B cell (primary cell): ENCODE data around the gene SNAPC1. TPM values are rescaled to one million over a fixed set of nuclear protein-coding genes. Genes with fewer than 3 reads are reported as not detected.
A peak's percentile ranks its signal among the peaks of the same experiment; 100 is the strongest.

Experiments used
- ATAC-seq: fragments of 200-7000 bp; cut with Tn5 transposase; one replicate; pipeline ENCODE4 v1.10.0; 2021; ENCODE audit warnings: low read depth, mild to moderate bottlenecking, moderate number of reproducible peaks, moderate library complexity
- CTCF ChIA-PET: fragments of 350-600 bp; sonication (Branson Sonifier 250); formaldehyde crosslinking; loops from one replicate; lab custom pipeline; 2021; ENCODE audit warnings: antibody characterized with exemption, inconsistent platforms; lab: Charles Lee
- POLR2A ChIA-PET: fragments of 350-600 bp; sonication (Branson Sonifier 250); formaldehyde crosslinking; loops from one replicate; lab custom pipeline; 2021; ENCODE audit warnings: antibody characterized with exemption; lab: Charles Lee
- DNase-seq: peaks from one replicate; pipeline ENCODE4 v3.0.0; 2013
- H2AFZ ChIP-seq: 2 replicates; pipeline ENCODE4 v1.6.1; 2012; ENCODE audit warnings: mild to moderate bottlenecking, low read depth, low read length; ENCODE audit not compliant: insufficient read depth, poor library complexity, severe bottlenecking
- H3K27ac ChIP-seq, 2 donors: 1 replicate in 1 of 2; 2 replicates in 1 of 2; pipeline ENCODE4 v1.5.1; 2012 to 2013; ENCODE audit warnings: low read length in 2 of 2, mild to moderate bottlenecking in 2 of 2, moderate library complexity in 1 of 2
- H3K27me3 ChIP-seq, 4 experiments: fragments of 200-600 bp in 1 of 4; sonication (generic) in 1 of 4; replicated peaks in 1 of 4; 1 replicate in 2 of 4; 2 replicates in 2 of 4; pipeline versions ENCODE4 v1.6.1 to v1.7.0; 2013 to 2016; ENCODE audit warnings: low read length in 3 of 4, mild to moderate bottlenecking in 2 of 4, mixed read lengths in 1 of 4, moderate library complexity in 1 of 4; ENCODE audit not compliant: insufficient read depth in 4 of 4, control insufficient read depth in 3 of 4; ENCODE audit errors: control extremely low read depth in 1 of 4
- H3K36me3 ChIP-seq, 2 experiments: replicated peaks in 1 of 2; 1 replicate in 1 of 2; 2 replicates in 1 of 2; pipeline versions ENCODE4 v1.6.1 to v1.7.1; 2013; ENCODE audit warnings: low read length in 1 of 2; ENCODE audit not compliant: insufficient read depth in 2 of 2, control insufficient read depth in 1 of 2; ENCODE audit errors: control extremely low read depth in 1 of 2, extremely low read depth in 1 of 2
- H3K4me1 ChIP-seq, 2 donors: fragments of 200-600 bp in 1 of 2; sonication (generic) in 1 of 2; 1 replicate in 1 of 2; 2 replicates in 1 of 2; pipeline versions ENCODE4 v1.5.1 to v1.6.1; 2013 to 2017; ENCODE audit warnings: low read length in 2 of 2; ENCODE audit not compliant: control insufficient read depth in 2 of 2, insufficient read depth in 2 of 2
- H3K4me2 ChIP-seq: replicated peaks from 2 replicates; pipeline ENCODE3; 2012; ENCODE audit warnings: mild to moderate bottlenecking, low read depth, low read length; ENCODE audit not compliant: poor library complexity, severe bottlenecking
- H3K4me3 ChIP-seq, 5 experiments: fragments of 200-600 bp in 1 of 5; sonication (generic) in 1 of 5; 1 replicate in 3 of 5; 2 replicates in 2 of 5; pipeline versions ENCODE4 v1.5.1 to v1.7.0; 2011 to 2016; ENCODE audit warnings: low read length in 4 of 5, mild to moderate bottlenecking in 4 of 5, low read depth in 2 of 5, control low read depth in 1 of 5, moderate library complexity in 1 of 5; ENCODE audit not compliant: insufficient read depth in 1 of 5; ENCODE audit errors: control extremely low read depth in 1 of 5, extremely low read depth in 1 of 5
- H3K79me2 ChIP-seq: fragments of 200-600 bp; sonication (generic); one replicate; pipeline ENCODE4 v1.6.0; 2016; ENCODE audit warnings: low read length; ENCODE audit not compliant: control insufficient read depth, insufficient read depth
- H3K9ac ChIP-seq: fragments of 200-600 bp; sonication (generic); 2 replicates; pipeline ENCODE4 v1.6.1; 2017; ENCODE audit warnings: mild to moderate bottlenecking, low read length, moderate library complexity
- H3K9me3 ChIP-seq, 3 donors: one replicate each; pipeline versions ENCODE4 v1.6.1 to v1.7.1; 2013; ENCODE audit warnings: low read length in 2 of 3; ENCODE audit not compliant: control insufficient read depth in 2 of 3, insufficient read depth in 1 of 3; ENCODE audit errors: control extremely low read depth in 1 of 3
- H4K20me1 ChIP-seq: 2 replicates; pipeline ENCODE4 v1.6.0; 2012; ENCODE audit warnings: mild to moderate bottlenecking, low read length; ENCODE audit not compliant: insufficient read depth, control insufficient read depth, poor library complexity, severe bottlenecking
- H3K27ac Mint-ChIP-seq: one replicate; pipeline ENCODE4 v1.8.0; 2021; ENCODE audit warnings: mixed read lengths
- H3K27me3 Mint-ChIP-seq: one replicate; pipeline ENCODE4 v1.8.0; 2021; ENCODE audit warnings: mixed read lengths
- H3K4me1 Mint-ChIP-seq: one replicate; pipeline ENCODE4 v1.8.0; 2021; ENCODE audit warnings: mixed read lengths
- H3K4me3 Mint-ChIP-seq: one replicate; pipeline ENCODE4 v1.8.0; 2021; ENCODE audit warnings: mixed read lengths
- H3K9me3 Mint-ChIP-seq: one replicate; pipeline ENCODE4 v1.8.0; 2022; ENCODE audit warnings: mixed read lengths; ENCODE audit not compliant: insufficient read depth
- EZH2 ChIP-seq: IDR thresholded peaks from 2 replicates; pipeline ENCODE4 v1.6.1; 2012; ENCODE audit warnings: borderline replicate concordance, low read depth, mild to moderate bottlenecking, moderate library complexity, low read length; ENCODE audit not compliant: insufficient read depth, poor library complexity, severe bottlenecking
- WGBS: methylation state at CpG from one replicate; pipeline ENCODE4 v1.1.5; 2013; ENCODE audit warnings: missing lambda C conversion rate; ENCODE audit not compliant: insufficient coverage; 5-methylcytosine and 5-hydroxymethylcytosine counted together
- intact Hi-C: fragments of 100-400 bp; cut with micrococcal nuclease; formaldehyde crosslinking; loops from one replicate; pipeline ENCODE4 v1.10.0; 2022
- polyA plus RNA-seq: library from polyadenylated mRNA; depleted of rRNA; stranded (reverse); fragments of >200 nt; gene quantifications from 2 replicates; pipeline ENCODE4 v1.2.3, GENCODE V29; 2012
- total RNA-seq, 2 donors: library from RNA; stranded (reverse); fragments of 120-200 nt in 1 of 2; gene quantifications; 1 replicate in 1 of 2; 2 replicates in 1 of 2; pipeline versions ENCODE4 v1.2.3 to v1.2.4, GENCODE V29; 2013 to 2022
- TF ChIP-seq, protein P1 (sequence below): fragments of 200-600 bp; IDR thresholded peaks from one replicate; pipeline ENCODE4 v1.8.0; 2022; ENCODE audit warnings: antibody characterized with exemption, mild to moderate bottlenecking

SNAPC1 gene
- total and polyA plus RNA-seq, 2 donors (not counting 1 experiment from before 2014, with no cell fraction given), result 2.6 to 7.1 TPM

DNA sequence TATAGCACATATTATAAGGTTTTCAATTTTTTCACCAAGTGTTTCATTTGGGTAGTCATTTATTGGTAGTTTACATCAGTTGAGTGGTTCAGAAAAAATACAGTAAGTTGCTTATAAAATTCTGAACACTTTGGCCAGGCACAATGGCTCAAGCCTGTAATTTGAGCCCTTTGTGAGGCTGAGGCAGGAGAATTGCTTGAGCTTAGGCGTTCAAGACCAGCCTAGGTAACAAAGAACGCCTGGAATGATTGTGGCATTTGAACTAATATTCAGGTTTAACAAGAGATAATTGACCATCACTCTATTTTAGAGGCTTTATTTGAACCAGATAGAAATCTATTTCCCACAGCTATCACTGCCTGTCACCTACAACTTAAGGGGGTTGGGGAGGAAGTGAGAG, 44.2 kb upstream of the SNAPC1 start:
- H3K9ac ChIP-seq, result peak overlapping the region; percentile 10
- peak overlapping the region; percentile 19 to 88 for H3K27ac ChIP-seq
- intact Hi-C loops, result loop anchor here (2.0 to 5.0 kb wide), 2 partner anchors 13 to 241 kb away; no protein-coding TSS in a partner anchor
- Mint-ChIP-seq H3K4me3 (peak overlapping the region; percentile 32), H3K4me1 (peaks cover 80% of the 10 kb centered on the region), H3K27me3 (no peaks in the 10 kb centered on the region), H3K9me3 (no peaks in the 10 kb centered on the region), H3K27ac (peak overlapping the region; percentile 57)
- H2AFZ ChIP-seq, result no peak overlapping the region
- WGBS, result no CpG with 5 or more reads among the region's 2 CpGs
- H3K27me3 ChIP-seq, result no peaks in the 10 kb centered on the region
- ChIA-PET POLR2A (interaction anchor here (0.7 kb wide), 1 partner anchor 17 kb away, joined by 3 read pairs; no protein-coding TSS in a partner anchor), CTCF (interaction anchor here (1.5 to 7.0 kb wide), 4 partner anchors 12 to 243 kb away, joined by 3 to 50 read pairs (median 20); no protein-coding TSS in a partner anchor)
- DNase-seq (no peak), ATAC-seq (no peak)
- TF ChIP-seq, protein P1, sequence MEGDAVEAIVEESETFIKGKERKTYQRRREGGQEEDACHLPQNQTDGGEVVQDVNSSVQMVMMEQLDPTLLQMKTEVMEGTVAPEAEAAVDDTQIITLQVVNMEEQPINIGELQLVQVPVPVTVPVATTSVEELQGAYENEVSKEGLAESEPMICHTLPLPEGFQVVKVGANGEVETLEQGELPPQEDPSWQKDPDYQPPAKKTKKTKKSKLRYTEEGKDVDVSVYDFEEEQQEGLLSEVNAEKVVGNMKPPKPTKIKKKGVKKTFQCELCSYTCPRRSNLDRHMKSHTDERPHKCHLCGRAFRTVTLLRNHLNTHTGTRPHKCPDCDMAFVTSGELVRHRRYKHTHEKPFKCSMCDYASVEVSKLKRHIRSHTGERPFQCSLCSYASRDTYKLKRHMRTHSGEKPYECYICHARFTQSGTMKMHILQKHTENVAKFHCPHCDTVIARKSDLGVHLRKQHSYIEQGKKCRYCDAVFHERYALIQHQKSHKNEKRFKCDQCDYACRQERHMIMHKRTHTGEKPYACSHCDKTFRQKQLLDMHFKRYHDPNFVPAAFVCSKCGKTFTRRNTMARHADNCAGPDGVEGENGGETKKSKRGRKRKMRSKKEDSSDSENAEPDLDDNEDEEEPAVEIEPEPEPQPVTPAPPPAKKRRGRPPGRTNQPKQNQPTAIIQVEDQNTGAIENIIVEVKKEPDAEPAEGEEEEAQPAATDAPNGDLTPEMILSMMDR, result no peak
- no peak for TF ChIP-seq EZH2
- H3K4me1 ChIP-seq, result peaks cover 55 to 73% of the 10 kb centered on the region in 2 donors
- no peaks in the 10 kb centered on the region for H3K9me3 ChIP-seq
- peaks cover 91% of the 10 kb centered on the region for H3K79me2 ChIP-seq
- H4K20me1 ChIP-seq, result peaks cover 41% of the 10 kb centered on the region
- H3K36me3 ChIP-seq, result peaks cover 2 to 15% of the 10 kb centered on the region in 2 experiments
- peak overlapping the region; percentile 66 for H3K4me2 ChIP-seq
- H3K4me3 ChIP-seq, result no peak overlapping the region
